GM04503 (cell line): ENCODE data around the gene SPN.
"Not testable (repeated sequence)": the region's sequence is repeated elsewhere in the genome, so short reads cannot be mapped to it uniquely, and the experiment has no call there.

ENCODE experiments used
- DNase-seq: peaks from one replicate; pipeline ENCODE4 v3.0.0-alpha.2; 2012; ENCODE audit warnings: low read depth

Gene SPN

GRCh38 chr16:29702269-29702668 lies 39.2 kb downstream of the SPN start:
- DNase-seq: no peak

GRCh38 chr16:29705030-29705429 lies 42.0 kb downstream of the SPN start:
- no peak for DNase-seq

- not testable (repeated sequence) for DNase-seq
Measured at GRCh38 chr16:29707160-29707559, 44.1 kb downstream of the SPN start.

- no peak for DNase-seq
Measured at GRCh38 chr16:29708917-29709600, 46.0 kb downstream of the SPN start.

- not testable (repeated sequence) for DNase-seq
Measured at GRCh38 chr16:29709657-29710056, 46.6 kb downstream of the SPN start.

- DNase-seq: peak; percentile 33
Measured at GRCh38 chr16:29710227-29711219, 47.5 kb downstream of the SPN start.

GRCh38 chr16:29712809-29713208 lies 49.8 kb downstream of the SPN start:
- DNase-seq: no peak

GRCh38 chr16:29714396-29714795 lies 51.3 kb downstream of the SPN start:
- DNase-seq: no peak

GRCh38 chr16:29714972-29715371 lies 51.9 kb downstream of the SPN start:
- DNase-seq: no peak

- no peak for DNase-seq
Measured at GRCh38 chr16:29717113-29717512, 54.1 kb downstream of the SPN start.

- no peak for DNase-seq
Measured at GRCh38 chr16:29719063-29719462, 56.0 kb downstream of the SPN start.
